Urinary bladder (tissue), 4 donors: Measurements from ENCODE around the gene PPIP5K2. TPM values are rescaled to one million over a fixed set of nuclear protein-coding genes. Genes with fewer than 3 reads are reported as not detected.

Experiments used
- DNase-seq: peaks from one replicate; pipeline ENCODE4 v3.0.0-alpha.2; 2015; ENCODE audit errors: extremely low spot score
- H3K27ac ChIP-seq: one replicate; pipeline ENCODE4 v1.5.1; 2013; ENCODE audit warnings: low read depth, mild to moderate bottlenecking, moderate library complexity
- H3K36me3 ChIP-seq: one replicate; pipeline ENCODE4 v1.6.1; 2013; ENCODE audit warnings: mild to moderate bottlenecking, moderate library complexity; ENCODE audit not compliant: insufficient read depth
- H3K4me1 ChIP-seq: one replicate; pipeline ENCODE4 v1.6.1; 2013; ENCODE audit warnings: mild to moderate bottlenecking, moderate library complexity; ENCODE audit not compliant: insufficient read depth
- H3K4me3 ChIP-seq: one replicate; pipeline ENCODE4 v1.5.1; 2013; ENCODE audit warnings: low read depth, low read length
- WGBS: extraction: QIAGEN DNeasy Blood & Tissue Kit; methylation state at CpG from one replicate; pipeline ENCODE4 v1.1.7; 2013; 5-methylcytosine and 5-hydroxymethylcytosine counted together
- polyA plus RNA-seq: library from polyadenylated mRNA; stranded (reverse); fragments of 200-250 nt; gene quantifications from one replicate; pipeline ENCODE4 v1.2.3, GENCODE V29; 2013
- total RNA-seq: library from RNA; depleted of rRNA; stranded (reverse); fragments of >200 nt; gene quantifications from one replicate; pipeline ENCODE4 v1.2.3, GENCODE V29; 2014
- donor health status: healthy with polysubstance abuse.
- donor health status: healthy.

Gene PPIP5K2
- total and polyA plus RNA-seq, 2 donors, result 13.8 to 143 TPM

DNA sequence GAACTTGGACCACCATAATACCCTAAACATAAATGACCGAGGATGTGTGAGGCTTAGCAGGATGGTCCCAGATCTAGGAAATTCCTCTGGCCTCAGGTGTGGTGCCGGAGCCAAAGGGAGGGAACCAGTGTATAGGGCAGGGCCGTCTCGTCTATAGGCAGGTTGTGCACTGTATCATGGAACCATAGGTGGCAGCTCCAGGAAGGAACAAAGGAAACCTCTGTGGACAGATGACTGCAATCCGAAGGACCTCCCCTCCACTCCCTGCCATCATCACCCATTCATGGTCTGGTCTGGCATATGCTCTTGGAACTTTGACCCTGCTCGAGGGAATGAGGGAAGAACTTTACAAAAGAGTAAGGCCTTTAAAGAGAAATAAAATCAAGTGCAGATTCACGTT lies 135.6 kb downstream of the PPIP5K2 start:
- no peaks in the 10 kb centered on the region for H3K36me3 ChIP-seq
- no peak overlapping the region for H3K4me3 ChIP-seq
- 93% methylated on average over 7 of the region's 7 CpGs for WGBS
- DNase-seq, result no peak
- no peak overlapping the region for H3K27ac ChIP-seq
- no peaks in the 10 kb centered on the region for H3K4me1 ChIP-seq

DNA sequence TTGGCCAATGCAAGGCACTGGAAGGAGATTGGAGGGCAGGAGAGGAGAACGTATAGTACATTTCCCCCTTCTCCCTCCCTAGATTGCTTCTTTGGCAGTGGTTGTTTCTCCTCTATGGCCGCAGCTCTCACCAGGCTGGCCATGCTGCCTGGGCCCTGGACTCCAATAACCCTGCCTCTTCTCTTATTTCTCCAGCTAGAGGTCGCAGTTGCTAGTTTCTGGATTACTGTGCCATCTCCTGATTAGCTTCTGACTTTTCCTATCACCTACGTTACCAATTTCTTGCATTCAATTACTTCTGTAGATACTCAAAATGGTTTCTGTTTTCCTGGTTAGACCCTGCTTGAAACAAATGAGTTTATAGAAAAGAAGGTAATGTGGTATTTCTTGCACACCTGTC lies 136.1 kb downstream of the PPIP5K2 start:
- Histone ChIP-seq H3K36me3 (no peaks in the 10 kb centered on the region), H3K27ac (no peak overlapping the region), H3K4me1 (no peaks in the 10 kb centered on the region), H3K4me3 (no peak overlapping the region)
- no peak for DNase-seq
- 77% methylated on average over 4 of the region's 4 CpGs for WGBS

DNA sequence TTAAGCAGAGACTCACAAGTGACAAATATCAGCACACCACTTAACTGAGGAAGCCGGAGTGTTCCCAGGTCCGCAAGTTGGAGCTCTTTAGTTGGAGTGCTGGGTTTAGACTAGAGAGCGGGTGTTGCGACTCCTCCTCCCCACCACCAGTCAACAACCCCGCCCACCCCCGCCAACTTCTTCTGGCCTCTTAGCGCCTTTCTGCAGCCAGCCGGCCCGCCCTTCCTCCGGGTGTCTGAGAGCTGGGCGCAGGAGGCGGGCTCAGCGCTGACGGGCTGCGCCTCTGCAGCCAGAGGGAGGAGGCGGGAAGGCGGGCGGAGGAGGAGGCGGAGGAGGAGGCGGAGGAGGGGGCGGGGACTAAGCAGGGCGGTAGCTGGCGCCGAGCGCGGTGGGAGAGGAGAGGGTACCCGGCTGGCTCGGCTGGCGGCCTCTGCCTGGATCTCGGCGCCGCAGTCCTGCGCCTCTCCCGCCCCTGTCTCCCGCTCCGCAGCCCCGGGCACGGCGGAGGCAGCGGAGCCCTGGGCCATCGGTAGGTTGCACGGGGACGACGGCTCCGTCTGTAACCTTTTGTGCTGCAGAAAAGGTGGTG lies 138.4 kb downstream of the PPIP5K2 start, which contains the start of gene MACIR:
MACIR (plus strand) TSS at position 396 of the 589 bp plus-strand sequence. CDS start 17,157 bp downstream, outside the sequence.
- peak; percentile 90 for DNase-seq
- WGBS, result under 1% methylated on average over 45 of the region's 45 CpGs
- Histone ChIP-seq H3K4me1 (no peaks in the 10 kb centered on the region), H3K27ac (no peak within 1 kb of the TSS), H3K4me3 (peak within 1 kb of the TSS; percentile 71), H3K36me3 (no peaks in the 10 kb centered on the region)

DNA sequence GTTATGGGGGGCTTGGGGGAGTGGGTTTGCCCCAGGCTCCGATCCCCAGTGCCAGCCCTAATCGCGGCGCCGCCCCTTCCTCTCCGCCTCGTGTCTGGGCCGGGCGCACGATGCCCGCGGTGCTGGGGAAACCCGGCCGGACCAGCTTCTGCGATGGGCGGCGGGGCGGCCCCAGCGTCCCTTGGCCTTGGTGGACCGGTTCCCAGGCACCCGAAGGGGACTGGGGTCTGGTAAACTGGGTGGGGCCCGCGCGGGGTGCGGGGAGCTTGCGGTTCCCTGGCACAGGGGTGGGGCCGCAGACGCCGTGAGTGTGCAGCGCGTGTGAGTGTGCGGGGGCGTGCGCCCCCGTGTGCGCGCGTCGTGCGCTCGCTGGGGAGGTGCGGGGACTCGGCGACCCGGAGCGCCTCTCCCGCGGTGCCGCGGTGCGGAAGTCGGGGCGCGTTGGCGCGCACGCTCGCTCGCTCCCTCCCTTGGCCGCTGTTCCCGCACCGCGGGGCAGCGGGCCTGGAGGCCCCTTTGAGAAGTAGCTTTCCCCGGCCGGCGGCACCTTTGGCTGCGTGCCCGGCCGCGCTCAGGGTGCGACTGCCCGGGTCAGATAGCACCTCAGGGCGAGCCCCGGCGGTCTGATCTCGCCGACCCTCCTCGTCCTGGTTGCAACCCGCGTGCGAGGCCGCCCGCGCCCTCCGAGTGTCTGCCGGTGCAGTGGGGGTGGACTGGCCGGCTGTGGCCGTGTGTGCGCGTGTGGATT lies 139.0 kb downstream of the PPIP5K2 start:
- no peak overlapping the region for H3K27ac ChIP-seq
- no peaks in the 10 kb centered on the region for H3K4me1 ChIP-seq
- no peaks in the 10 kb centered on the region for H3K36me3 ChIP-seq
- under 1% methylated on average over 91 of the region's 91 CpGs for WGBS
- DNase-seq, result peak; percentile 13
- peak overlapping the region; percentile 71 for H3K4me3 ChIP-seq

DNA sequence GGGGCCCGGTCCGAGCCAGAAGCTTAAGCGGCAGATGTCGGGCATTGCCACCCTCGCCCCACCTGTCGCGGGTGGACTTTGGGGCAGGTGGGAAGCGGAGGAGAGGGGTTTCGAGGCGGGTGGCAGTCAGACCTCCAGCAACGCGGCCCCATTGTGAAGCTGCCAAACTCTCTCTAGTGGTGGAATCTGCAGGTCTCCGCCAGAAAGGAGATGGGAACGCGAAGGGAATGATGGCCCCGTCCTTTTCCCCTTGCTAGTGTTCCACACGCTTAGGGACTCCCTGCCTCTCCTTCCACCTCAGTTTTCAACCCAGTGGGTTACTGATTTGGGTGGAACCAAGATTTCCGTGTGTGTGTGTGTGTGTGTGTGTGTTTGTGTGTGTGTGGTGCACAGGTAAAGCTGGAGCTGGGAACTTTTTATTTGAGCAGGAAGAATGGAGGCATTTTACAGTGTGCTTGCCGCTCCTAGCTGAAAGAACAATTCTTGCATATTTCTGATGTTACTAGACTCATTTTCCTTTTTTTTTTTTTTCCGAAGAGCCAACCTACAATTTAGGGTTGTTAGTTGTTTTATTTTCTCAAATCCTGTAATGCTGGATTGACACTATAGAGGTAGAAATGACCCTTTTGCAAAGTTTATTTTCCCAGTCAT lies 139.7 kb downstream of the PPIP5K2 start:
- no peak for DNase-seq
- no peak overlapping the region for H3K27ac ChIP-seq
- no peaks in the 10 kb centered on the region for H3K36me3 ChIP-seq
- H3K4me1 ChIP-seq, result no peaks in the 10 kb centered on the region
- 4% methylated on average over 20 of the region's 20 CpGs for WGBS
- H3K4me3 ChIP-seq, result peak overlapping the region; percentile 71

DNA sequence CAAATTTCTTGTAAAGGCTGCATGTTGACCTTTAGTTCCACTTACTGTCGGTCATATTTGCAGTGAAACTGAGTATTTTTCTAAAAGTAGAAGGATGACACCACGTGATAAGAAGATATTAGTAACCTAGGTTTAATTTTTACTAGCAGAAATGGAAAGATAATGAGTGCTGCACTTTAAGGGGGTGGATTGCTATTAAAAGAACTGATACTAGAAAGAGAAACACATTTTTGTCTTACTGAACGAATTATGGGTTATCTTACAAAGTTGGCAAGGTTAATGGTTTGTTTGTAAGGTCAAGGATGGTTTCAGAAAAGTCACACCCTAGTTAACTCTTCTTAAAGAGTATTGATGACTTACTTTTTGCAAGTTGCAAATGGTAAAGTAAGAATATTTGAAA lies 140.8 kb downstream of the PPIP5K2 start:
- H3K4me3 ChIP-seq, result no peak overlapping the region
- DNase-seq, result no peak
- H3K4me1 ChIP-seq, result no peaks in the 10 kb centered on the region
- H3K27ac ChIP-seq, result no peak overlapping the region
- WGBS, result 56% methylated on average over 3 of the region's 3 CpGs
- no peaks in the 10 kb centered on the region for H3K36me3 ChIP-seq

Other genes starting within 250 kb of the PPIP5K2 start
- gene GIN1, start 163 bp upstream of the PPIP5K2 start, total RNA-seq, result 20.2 TPM
- gene GIN1, start 163 bp upstream of the PPIP5K2 start, polyA plus RNA-seq, result 6.4 TPM
- gene MACIR, start 138.5 kb downstream of the PPIP5K2 start, total RNA-seq, result 10.2 TPM
- gene MACIR, start 138.5 kb downstream of the PPIP5K2 start, polyA plus RNA-seq, result 3.5 TPM